ENCODE data around the gene CTIF. TPM values are rescaled to one million over a fixed set of nuclear protein-coding genes. Genes with fewer than 3 reads are reported as not detected.
A peak's percentile ranks its signal among the peaks of the same experiment; 100 is the strongest.

CTIF gene
- total RNA-seq, 1 donor from 2014 or later: 67.9 TPM

DNA sequence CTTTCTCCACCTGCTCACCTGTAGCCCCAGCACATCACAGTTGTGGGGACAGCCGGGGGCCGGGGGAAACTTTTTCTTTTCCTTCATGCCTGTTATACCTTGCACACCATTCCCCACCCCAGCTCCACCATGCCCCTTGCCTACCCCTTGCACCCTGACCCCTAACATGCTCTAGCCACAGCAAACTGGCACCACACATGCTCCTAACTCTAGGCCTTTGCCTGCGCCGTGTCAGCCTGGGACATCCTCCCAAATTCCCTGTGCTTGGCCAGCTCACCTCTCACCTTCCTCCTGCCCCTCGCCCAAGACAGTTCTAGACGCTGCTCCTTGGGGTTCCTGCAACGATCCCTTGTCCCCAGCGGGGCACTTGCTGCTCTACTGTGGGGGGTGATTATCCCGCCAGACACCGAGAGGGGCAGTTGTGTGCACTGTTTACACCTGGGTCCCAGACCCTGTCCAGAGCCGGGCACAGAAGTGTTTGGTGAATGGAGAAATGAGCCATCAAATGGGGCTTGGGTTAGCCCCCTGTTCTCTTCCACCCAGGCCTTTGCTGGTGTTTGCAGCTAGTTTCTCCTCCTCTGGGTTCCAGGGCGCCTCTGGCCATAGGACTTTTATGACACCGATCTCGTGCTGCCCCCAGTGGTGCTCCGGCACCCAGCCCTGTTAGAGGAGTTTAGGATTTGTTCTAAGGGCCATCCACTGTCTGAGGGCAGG lies 129.8 kb downstream of the CTIF start:
- TF ChIP-seq, protein P1, sequence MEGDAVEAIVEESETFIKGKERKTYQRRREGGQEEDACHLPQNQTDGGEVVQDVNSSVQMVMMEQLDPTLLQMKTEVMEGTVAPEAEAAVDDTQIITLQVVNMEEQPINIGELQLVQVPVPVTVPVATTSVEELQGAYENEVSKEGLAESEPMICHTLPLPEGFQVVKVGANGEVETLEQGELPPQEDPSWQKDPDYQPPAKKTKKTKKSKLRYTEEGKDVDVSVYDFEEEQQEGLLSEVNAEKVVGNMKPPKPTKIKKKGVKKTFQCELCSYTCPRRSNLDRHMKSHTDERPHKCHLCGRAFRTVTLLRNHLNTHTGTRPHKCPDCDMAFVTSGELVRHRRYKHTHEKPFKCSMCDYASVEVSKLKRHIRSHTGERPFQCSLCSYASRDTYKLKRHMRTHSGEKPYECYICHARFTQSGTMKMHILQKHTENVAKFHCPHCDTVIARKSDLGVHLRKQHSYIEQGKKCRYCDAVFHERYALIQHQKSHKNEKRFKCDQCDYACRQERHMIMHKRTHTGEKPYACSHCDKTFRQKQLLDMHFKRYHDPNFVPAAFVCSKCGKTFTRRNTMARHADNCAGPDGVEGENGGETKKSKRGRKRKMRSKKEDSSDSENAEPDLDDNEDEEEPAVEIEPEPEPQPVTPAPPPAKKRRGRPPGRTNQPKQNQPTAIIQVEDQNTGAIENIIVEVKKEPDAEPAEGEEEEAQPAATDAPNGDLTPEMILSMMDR (IDR thresholded peaks at IDR 0.05; ENCODE audit: unreplicated experiment): no peak
- Mint-ChIP-seq H3K9me3 (peaks cover 18% of the 10 kb centered on the region), H3K27ac (no peak overlapping the region), H3K4me3 (no peak overlapping the region), H3K36me3 (peaks cover 35% of the 10 kb centered on the region), H3K27me3 (ENCODE audit: low read depth) (no peaks in the 10 kb centered on the region), H3K4me1 (no peaks in the 10 kb centered on the region)
- peak; percentile 1 to 30 for DNase-seq (ENCODE audit: low spot score in 2 of 2, unreplicated experiment in 2 of 2)

DNA sequence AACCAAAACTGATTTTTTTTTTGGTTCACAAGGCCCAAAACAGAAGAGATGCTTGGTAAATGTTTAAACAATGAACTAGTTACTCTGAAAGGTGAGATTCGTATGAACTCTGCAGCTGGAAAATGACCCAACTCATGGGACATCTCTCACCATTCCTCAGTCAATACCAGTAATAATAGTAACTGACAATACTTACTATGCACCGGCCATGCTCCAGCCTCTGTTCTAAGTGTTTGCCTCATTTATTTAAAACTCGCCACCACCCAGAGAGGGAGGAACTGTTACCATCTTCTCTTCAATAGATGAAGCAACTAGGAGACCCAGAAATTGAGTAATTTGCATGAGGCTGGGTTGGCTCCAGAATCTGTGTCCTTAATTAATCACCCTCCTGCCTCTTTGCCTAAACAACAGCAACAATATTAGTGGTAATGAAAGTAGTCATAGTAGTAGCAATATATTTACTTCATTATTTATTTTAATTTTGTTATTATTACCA lies 130.4 kb downstream of the CTIF start:
- Mint-ChIP-seq H3K36me3 (peaks cover 35% of the 10 kb centered on the region), H3K9me3 (peaks cover 18% of the 10 kb centered on the region), H3K27me3 (ENCODE audit: low read depth) (no peaks in the 10 kb centered on the region), H3K27ac (no peak overlapping the region), H3K4me3 (no peak overlapping the region), H3K4me1 (no peaks in the 10 kb centered on the region)
- DNase-seq (ENCODE audit: low spot score in 2 of 2, unreplicated experiment in 2 of 2): peak in 1 of 2 experiments; percentile 1
- TF ChIP-seq, protein P1 (IDR thresholded peaks at IDR 0.05; ENCODE audit: unreplicated experiment): no peak

DNA sequence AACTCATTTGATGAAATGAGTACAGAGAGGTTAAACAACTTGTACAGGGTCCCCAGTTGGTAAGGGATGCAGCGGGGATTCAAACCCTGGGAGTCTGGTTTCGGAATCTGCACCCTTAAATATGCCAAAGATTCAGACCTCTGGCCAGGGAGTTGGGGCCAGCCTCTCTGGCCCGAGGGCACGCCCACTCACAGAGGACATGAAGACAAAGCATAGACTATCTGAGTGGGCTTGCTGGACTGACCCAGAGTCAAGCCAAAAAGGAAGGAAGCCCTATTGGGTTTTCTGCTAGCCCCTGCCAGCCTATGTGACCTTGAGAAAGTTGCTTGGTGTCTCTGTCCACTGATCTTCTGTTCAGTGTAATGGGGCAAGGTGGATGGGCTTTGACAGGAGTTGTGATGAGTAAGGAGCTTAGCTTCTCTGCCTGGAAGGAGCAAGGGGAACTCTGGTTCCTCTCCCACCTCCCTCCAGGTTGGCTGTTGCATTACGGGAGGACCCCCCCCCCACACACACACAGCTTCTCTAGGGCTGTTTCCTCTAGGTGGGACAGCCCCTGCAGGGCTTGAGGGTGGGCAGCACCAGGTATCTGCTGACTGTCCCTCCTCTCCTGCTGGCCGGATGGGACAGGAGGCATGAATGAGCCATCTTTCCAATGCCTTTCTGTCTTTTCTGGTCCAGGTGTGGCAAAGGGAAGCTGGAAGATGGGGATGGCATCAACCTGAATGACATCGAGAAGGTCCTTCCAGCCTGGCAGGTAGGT lies 131.3 kb downstream of the CTIF start:
- H3K4me3 Mint-ChIP-seq: no peak overlapping the region
- H3K27ac Mint-ChIP-seq: no peak overlapping the region
- no peaks in the 10 kb centered on the region for H3K27me3 Mint-ChIP-seq (ENCODE audit: low read depth)
- TF ChIP-seq, protein P1 (IDR thresholded peaks at IDR 0.05; ENCODE audit: unreplicated experiment): no peak
- peak; percentile 3 to 19 for DNase-seq (ENCODE audit: low spot score in 2 of 2, unreplicated experiment in 2 of 2)
- peaks cover 18% of the 10 kb centered on the region for H3K9me3 Mint-ChIP-seq
- peaks cover 35% of the 10 kb centered on the region for H3K36me3 Mint-ChIP-seq
- H3K4me1 Mint-ChIP-seq: no peaks in the 10 kb centered on the region

DNA sequence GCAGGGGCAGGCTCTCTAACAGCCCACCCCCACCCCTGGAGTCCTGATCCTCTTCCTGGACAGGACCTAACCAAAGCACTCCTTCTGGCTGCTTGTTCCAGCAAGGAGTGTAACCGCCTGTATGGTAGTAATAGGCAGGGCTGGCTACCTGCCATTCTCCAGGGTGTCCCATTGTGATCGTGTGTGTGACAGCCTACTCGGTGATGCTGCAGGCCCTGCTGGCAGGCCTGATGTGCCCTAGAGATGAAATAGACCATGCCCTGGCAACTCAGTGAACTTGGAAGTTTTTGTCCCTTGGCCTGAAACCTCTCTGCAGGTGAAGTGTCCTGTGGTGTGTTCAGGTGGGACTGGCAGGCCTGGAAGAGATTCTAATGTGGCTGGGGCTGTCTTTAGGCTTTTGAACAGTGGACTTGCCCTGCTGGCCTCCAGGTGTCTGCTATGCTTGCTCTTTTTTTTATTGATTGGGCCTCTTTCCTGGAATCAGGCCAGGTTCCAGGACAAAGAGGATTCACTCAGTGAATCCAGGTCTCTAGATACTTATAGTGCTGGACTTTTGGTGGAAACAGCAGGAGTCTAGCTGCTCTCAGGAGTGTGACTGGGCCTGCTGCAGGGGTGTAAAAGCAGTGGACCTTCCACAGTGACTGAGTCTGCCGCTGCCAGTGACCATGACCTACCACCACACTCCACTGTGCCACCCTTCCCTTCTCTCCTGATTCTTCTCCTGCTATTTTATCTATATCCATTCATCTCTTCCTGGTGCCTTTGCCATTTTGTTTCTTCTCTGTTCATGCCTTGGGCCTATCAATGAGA lies 132.1 kb downstream of the CTIF start:
- Mint-ChIP-seq H3K27me3 (ENCODE audit: low read depth) (no peaks in the 10 kb centered on the region), H3K4me1 (peaks cover 2% of the 10 kb centered on the region), H3K27ac (no peak overlapping the region), H3K36me3 (peaks cover 27% of the 10 kb centered on the region), H3K9me3 (peaks cover 12% of the 10 kb centered on the region), H3K4me3 (no peak overlapping the region)
- TF ChIP-seq, protein P1 (IDR thresholded peaks at IDR 0.05; ENCODE audit: unreplicated experiment): no peak
- DNase-seq (ENCODE audit: low spot score in 2 of 2, unreplicated experiment in 2 of 2): peak; percentile 6 to 7

DNA sequence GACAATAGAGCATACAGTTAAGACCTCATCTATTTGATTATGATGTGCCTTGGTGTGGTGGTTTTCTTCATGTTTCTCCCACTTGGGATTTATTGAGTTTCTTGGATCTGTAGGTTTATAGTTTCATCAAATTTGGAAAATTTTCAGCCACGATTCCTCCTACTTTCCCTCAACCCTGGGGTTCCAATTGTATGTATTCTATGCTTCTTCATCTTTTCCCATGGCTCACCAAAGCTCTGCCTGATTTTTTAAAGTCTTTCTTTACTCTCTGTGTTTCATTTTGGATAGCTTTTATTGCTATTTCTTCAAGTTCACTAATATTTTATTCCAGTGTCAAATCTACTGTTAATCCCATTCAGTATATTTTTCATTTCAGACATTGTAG lies 132.7 kb downstream of the CTIF start:
- Mint-ChIP-seq H3K9me3 (peaks cover 8% of the 10 kb centered on the region), H3K4me1 (peaks cover 2% of the 10 kb centered on the region), H3K27ac (no peak overlapping the region), H3K36me3 (peaks cover 21% of the 10 kb centered on the region), H3K4me3 (no peak overlapping the region), H3K27me3 (ENCODE audit: low read depth) (no peaks in the 10 kb centered on the region)
- TF ChIP-seq, protein P1 (IDR thresholded peaks at IDR 0.05; ENCODE audit: unreplicated experiment): no peak
- DNase-seq (ENCODE audit: low spot score in 2 of 2, unreplicated experiment in 2 of 2): no peak

Measured in mesothelial cell of epicardium (in vitro differentiated cells).